Subcutaneous adipose tissue (tissue), 4 donors: ENCODE data around the gene ANKRD13D. TPM values are rescaled to one million over a fixed set of nuclear protein-coding genes. Genes with fewer than 3 reads are reported as not detected.

Source experiments
- total RNA-seq, 4 donors: library from RNA; depleted of rRNA; stranded (reverse); fragments of >200 nt; gene quantifications; one replicate each; pipeline ENCODE4 v1.1.0, GENCODE V29; 2016
- TF ChIP-seq, protein P1 (sequence below): fragments of 450-650 bp; IDR thresholded peaks from one replicate; pipeline ENCODE4 v1.5.1; 2016; ENCODE audit warnings: low read depth, mild to moderate bottlenecking, control low read depth, antibody characterized with exemption, moderate library complexity

ANKRD13D gene
- total RNA-seq, 4 donors from 2014 or later = 12.4 to 43.7 (median 31.4) TPM

DNA sequence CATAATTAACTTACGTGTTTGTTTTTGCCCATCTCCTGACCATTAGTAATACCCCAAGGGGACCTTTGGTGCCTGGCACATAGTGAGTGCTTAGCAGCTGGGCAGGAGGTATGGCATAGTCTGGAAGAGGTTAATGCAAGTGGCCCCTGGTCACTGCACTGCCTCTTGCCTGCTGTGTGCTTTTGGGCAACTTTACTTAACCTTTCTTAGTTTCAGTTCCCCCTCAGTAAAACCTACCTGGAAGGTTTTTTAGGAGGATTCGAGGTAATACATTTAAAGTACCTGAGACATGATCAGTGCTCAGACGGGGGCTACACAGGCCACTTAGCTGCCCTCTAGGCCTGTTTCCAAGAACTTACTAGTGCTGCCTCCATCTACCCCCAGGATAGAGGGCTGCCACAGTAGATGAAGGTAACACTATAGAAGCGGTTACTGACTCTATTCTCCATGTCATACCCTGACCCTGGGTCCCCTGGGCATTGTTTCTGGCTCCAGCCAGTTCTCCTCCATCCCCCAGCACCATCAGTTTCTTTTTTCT lies 60.9 kb downstream of the ANKRD13D start:
- TF ChIP-seq, protein P1, sequence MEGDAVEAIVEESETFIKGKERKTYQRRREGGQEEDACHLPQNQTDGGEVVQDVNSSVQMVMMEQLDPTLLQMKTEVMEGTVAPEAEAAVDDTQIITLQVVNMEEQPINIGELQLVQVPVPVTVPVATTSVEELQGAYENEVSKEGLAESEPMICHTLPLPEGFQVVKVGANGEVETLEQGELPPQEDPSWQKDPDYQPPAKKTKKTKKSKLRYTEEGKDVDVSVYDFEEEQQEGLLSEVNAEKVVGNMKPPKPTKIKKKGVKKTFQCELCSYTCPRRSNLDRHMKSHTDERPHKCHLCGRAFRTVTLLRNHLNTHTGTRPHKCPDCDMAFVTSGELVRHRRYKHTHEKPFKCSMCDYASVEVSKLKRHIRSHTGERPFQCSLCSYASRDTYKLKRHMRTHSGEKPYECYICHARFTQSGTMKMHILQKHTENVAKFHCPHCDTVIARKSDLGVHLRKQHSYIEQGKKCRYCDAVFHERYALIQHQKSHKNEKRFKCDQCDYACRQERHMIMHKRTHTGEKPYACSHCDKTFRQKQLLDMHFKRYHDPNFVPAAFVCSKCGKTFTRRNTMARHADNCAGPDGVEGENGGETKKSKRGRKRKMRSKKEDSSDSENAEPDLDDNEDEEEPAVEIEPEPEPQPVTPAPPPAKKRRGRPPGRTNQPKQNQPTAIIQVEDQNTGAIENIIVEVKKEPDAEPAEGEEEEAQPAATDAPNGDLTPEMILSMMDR = no peak

DNA sequence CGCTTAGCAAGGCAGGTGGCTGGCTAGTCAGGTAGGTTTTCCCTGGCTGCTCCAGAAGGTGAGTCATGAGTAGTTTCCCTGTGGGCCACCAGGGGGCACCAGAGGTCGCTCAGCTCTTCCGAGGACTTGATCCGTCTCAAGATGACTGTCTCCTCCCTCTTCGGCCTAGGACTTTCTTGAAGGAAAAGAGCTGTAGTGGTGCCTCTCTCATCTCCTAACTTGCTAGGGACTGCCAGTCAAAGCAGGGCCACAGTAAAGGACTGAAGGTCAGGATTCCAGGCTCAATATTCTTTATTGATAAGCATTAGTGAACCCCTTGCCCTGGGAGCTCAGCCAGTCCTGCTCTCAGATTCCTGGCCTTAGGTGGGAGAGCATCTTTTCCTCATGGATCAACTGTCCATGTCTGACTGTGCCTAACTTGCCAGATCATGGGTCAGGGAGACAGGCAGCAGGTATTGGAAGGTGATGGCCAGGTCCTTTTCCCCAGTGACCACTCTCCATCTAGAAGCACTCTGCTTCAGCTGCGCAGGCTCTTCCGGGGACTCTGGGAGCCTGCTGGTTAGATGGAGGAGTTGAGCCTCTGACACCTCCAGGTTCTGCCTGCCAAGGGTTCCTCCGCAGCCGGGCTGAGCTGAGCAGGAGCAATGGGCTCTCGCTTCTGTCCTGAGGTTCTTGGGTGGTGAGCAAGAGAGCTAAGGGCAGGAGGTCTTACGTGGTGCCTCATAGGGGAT lies 62.3 kb downstream of the ANKRD13D start:
- TF ChIP-seq, protein P1 = no peak

Other genes starting within 250 kb of the ANKRD13D start
- 10 to 100 TPM in 2 of 4 donors, 1 to 10 TPM in 2; 8.6 to 21.4 (median 13.9) TPM for gene RHOD, start 232.5 kb upstream of the ANKRD13D start, total RNA-seq
- gene KDM2A, start 170.0 kb upstream of the ANKRD13D start, total RNA-seq = 100 to 1,000 TPM in 1 of 4 donors, 10 to 100 TPM in 3; 52.2 to 104 (median 75.7) TPM
- gene GRK2, start 22.8 kb upstream of the ANKRD13D start, total RNA-seq = 10 to 100 TPM; 39.8 to 72.5 (median 47.8) TPM
- 10 to 100 TPM; 11.9 to 43.2 (median 37.2) TPM for gene SSH3, start 14.2 kb downstream of the ANKRD13D start, total RNA-seq
- gene POLD4, start 64.2 kb downstream of the ANKRD13D start, total RNA-seq = 100 to 1,000 TPM in 3 of 4 donors, 10 to 100 TPM in 1; 29.2 to 127 (median 113) TPM
- gene CLCF1, start 84.3 kb downstream of the ANKRD13D start, total RNA-seq = 1 to 10 TPM; 1.1 to 4.1 (median 3.8) TPM
- 10 to 100 TPM in 1 of 4 donors, 1 to 10 TPM in 3; 5.2 to 11.7 (median 7.8) TPM for gene RAD9A, start 102.7 kb downstream of the ANKRD13D start, total RNA-seq
- gene PPP1CA, start 112.6 kb downstream of the ANKRD13D start, total RNA-seq = 100 to 1,000 TPM in 1 of 4 donors, 10 to 100 TPM in 3; 60.8 to 110 (median 64.9) TPM
- gene TBC1D10C, start 114.8 kb downstream of the ANKRD13D start, total RNA-seq = 1 to 10 TPM; 1.7 to 9.3 (median 3.1) TPM
- gene CARNS1, start 126.4 kb downstream of the ANKRD13D start, total RNA-seq = under 1 TPM in 3 of 4 donors, not detected in 1; 0.17 to 0.38 (median 0.22) TPM
- 10 to 100 TPM; 22.2 to 35.4 (median 27.0) TPM for gene RPS6KB2, start 139.2 kb downstream of the ANKRD13D start, total RNA-seq
- gene PTPRCAP, start 148.4 kb downstream of the ANKRD13D start, total RNA-seq = 1 to 10 TPM; 1.7 to 6.7 (median 3.5) TPM
- gene CORO1B, start 154.2 kb downstream of the ANKRD13D start, total RNA-seq = 10 to 100 TPM; 30.7 to 95.4 (median 70.7) TPM
- gene GPR152, start 163.4 kb downstream of the ANKRD13D start, total RNA-seq = not detected
- gene CABP4, start 166.1 kb downstream of the ANKRD13D start, total RNA-seq = 1 to 10 TPM; 1.1 to 5.1 (median 1.8) TPM
- 10 to 100 TPM; 21.4 to 85.5 (median 36.2) TPM for gene TMEM134, start 179.9 kb downstream of the ANKRD13D start, total RNA-seq
- gene AIP, start 193.7 kb downstream of the ANKRD13D start, total RNA-seq = 10 to 100 TPM; 48.6 to 77.3 (median 64.9) TPM
- gene PITPNM1, start 216.1 kb downstream of the ANKRD13D start, total RNA-seq = 10 to 100 TPM in 3 of 4 donors, 1 to 10 TPM in 1; 9.2 to 14.9 (median 11.9) TPM
- 10 to 100 TPM; 21.2 to 33.2 (median 23.5) TPM for gene CDK2AP2, start 218.9 kb downstream of the ANKRD13D start, total RNA-seq
- gene CABP2, start 234.1 kb downstream of the ANKRD13D start, total RNA-seq = not detected